ENCODE measurements around the gene GP1BB.

DNA sequence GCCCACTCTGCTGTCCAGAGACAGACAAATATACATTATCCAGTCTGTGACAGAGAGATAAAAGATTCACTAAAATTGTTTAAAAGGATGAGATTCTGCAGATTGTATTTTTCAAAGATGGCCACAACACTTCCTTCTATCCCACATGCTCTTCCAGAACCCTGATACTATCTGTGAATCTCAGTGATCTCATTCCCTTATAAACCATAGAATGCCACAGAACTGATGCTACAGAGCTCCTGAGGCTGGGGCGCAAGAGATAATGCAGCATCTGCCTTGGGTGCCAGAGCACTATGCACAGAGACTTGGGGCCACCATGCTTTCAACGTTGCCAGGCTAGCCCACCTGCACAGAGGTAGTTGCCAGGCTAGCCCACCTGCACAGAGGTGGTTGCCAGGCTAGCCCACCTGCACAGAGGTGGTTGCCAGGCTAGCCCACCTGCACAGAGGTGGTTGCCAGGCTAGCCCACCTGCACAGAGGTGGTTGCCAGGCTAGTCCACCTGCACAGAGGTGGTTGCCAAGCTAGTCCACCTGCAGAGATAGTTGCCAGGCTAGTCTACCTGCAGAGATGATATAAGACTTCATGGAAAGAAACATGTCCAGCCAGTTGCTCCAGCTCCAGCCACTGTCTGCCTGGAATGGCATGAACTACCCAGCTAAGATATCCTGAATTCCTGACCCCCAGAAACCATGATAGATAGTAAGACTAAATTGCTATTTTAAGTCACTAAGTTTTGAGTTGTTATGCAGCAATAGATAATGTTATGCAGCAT, 26.6 kb upstream of the GP1BB start:
- TF ChIP-seq CTCF (IDR thresholded peaks at IDR 0.05) (no peak), POLR2AphosphoS5 (IDR thresholded peaks at IDR 0.05) (no peak), POLR2A (IDR thresholded peaks at IDR 0.05) (no peak), EP300 (IDR thresholded peaks at IDR 0.05) (no peak)
